Measurements from ENCODE around the gene DPCD. TPM values are rescaled to one million over a fixed set of nuclear protein-coding genes. Genes with fewer than 3 reads are reported as not detected.
A peak's percentile ranks its signal among the peaks of the same experiment; 100 is the strongest.

DPCD gene
- total and polyA plus RNA-seq, 2 donors (not counting 1 experiment from before 2014, with no cell fraction given) = 23.9 to 40.5 TPM

DNA sequence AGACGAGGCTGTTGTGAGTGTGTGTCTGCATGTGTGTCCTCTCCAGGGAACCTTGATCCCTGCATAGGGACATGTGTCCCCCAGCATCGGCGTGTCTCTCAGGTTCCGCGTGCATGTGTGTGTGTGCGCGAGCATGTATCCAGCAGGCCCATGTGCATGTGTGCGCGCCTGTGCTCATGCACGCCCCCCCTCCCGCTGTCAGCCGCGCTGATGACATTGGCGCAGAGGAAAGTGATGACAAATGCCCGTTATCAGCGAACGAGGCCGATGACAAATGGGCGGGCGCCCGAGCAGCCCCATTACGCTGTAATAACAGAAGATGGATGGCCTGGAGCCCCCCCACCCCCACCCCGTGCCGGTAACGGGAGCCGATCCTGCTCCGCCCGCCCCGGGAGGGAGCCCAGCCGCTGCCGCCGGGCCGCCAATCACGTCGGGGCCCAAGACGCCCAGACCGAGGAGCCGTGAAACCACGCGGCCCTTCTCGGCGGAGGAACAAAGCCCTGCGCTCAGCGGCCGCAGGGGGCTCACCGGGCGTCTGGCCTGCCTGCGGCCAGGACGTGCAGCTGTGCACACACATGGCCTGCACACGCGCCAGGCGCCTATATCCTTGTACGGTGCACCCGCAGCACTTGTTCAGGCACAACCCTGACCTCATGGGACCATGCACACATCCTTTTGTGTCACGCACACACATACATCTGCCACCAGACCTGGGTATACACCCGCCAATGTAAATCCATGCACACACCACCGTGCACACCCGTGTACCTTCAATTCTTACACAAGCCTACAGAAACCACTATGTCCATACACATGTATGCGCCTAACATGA, 21.6 kb upstream of the DPCD start:
- Histone ChIP-seq H3K36me3 (ENCODE audit: control insufficient read depth, insufficient read depth, low read length) (no peaks in the 10 kb centered on the region), H3K4me3 (replicated peaks in 1 of 4; ENCODE audit: control extremely low read depth in 1 of 4, insufficient read depth in 1 of 4, low read depth in 3 of 4, low read length in 4 of 4) (peak overlapping the region in 1 of 4 experiments; percentile 20), H3K9ac (ENCODE audit: insufficient read depth, low read length) (peak overlapping the region; percentile 5), H2AFZ (ENCODE audit: low read length) (peak overlapping the region; percentile 7), H3K27me3 (ENCODE audit: control insufficient read depth, insufficient read depth, low read length) (peaks cover 23% of the 10 kb centered on the region), H3K27ac (ENCODE audit: insufficient read depth, low read length) (no peak overlapping the region), H3K4me1 (ENCODE audit: control insufficient read depth, extremely low read depth, insufficient read depth, low read length) (peaks cover 6% of the 10 kb centered on the region), H4K20me1 (ENCODE audit: control insufficient read depth, extremely low read depth, insufficient read depth, low read length) (no peaks in the 10 kb centered on the region), H3K79me2 (ENCODE audit: control insufficient read depth, insufficient read depth, low read length) (no peaks in the 10 kb centered on the region), H3K4me2 (ENCODE audit: extremely low read depth, insufficient read depth, low read length) (peak overlapping the region; percentile 5), H3K9me3 (ENCODE audit: control insufficient read depth, insufficient read depth, low read depth, low read length) (no peaks in the 10 kb centered on the region)
- TF ChIP-seq EZH2 (IDR thresholded peaks at IDR 0.05; ENCODE audit: low read length, missing control alignments) = peak; percentile 80
- no peak for TF ChIP-seq CTCF (conservative IDR thresholded peaks at IDR 0.05 in 1 of 2, IDR thresholded peaks at IDR 0.05 in 1 of 2; ENCODE audit: low read depth in 1 of 2, low read length in 2 of 2)
- DNase-seq (ENCODE audit: low read depth in 2 of 2) = peak in 1 of 2 donors; percentile 31

- Histone ChIP-seq H3K9ac (ENCODE audit: insufficient read depth, low read length) (no peak overlapping the region), H3K79me2 (ENCODE audit: control insufficient read depth, insufficient read depth, low read length) (no peaks in the 10 kb centered on the region), H3K4me1 (ENCODE audit: control insufficient read depth, extremely low read depth, insufficient read depth, low read length) (peaks cover 6% of the 10 kb centered on the region), H2AFZ (ENCODE audit: low read length) (no peak overlapping the region), H4K20me1 (ENCODE audit: control insufficient read depth, extremely low read depth, insufficient read depth, low read length) (no peaks in the 10 kb centered on the region), H3K4me3 (replicated peaks in 1 of 4; ENCODE audit: control extremely low read depth in 1 of 4, insufficient read depth in 1 of 4, low read depth in 3 of 4, low read length in 4 of 4) (no peak overlapping the region), H3K27me3 (ENCODE audit: control insufficient read depth, insufficient read depth, low read length) (peaks cover 23% of the 10 kb centered on the region), H3K9me3 (ENCODE audit: control insufficient read depth, insufficient read depth, low read depth, low read length) (no peaks in the 10 kb centered on the region), H3K27ac (ENCODE audit: insufficient read depth, low read length) (no peak overlapping the region), H3K36me3 (ENCODE audit: control insufficient read depth, insufficient read depth, low read length) (no peaks in the 10 kb centered on the region), H3K4me2 (ENCODE audit: extremely low read depth, insufficient read depth, low read length) (no peak overlapping the region)
- no peak for DNase-seq (ENCODE audit: low read depth in 2 of 2)
- no peak for TF ChIP-seq EZH2 (IDR thresholded peaks at IDR 0.05; ENCODE audit: low read length, missing control alignments)
- no peak for TF ChIP-seq CTCF (conservative IDR thresholded peaks at IDR 0.05 in 1 of 2, IDR thresholded peaks at IDR 0.05 in 1 of 2; ENCODE audit: low read depth in 1 of 2, low read length in 2 of 2)
Measured at GRCh38 chr10:101567165-101568006, 20.7 kb upstream of the DPCD start.

DNA sequence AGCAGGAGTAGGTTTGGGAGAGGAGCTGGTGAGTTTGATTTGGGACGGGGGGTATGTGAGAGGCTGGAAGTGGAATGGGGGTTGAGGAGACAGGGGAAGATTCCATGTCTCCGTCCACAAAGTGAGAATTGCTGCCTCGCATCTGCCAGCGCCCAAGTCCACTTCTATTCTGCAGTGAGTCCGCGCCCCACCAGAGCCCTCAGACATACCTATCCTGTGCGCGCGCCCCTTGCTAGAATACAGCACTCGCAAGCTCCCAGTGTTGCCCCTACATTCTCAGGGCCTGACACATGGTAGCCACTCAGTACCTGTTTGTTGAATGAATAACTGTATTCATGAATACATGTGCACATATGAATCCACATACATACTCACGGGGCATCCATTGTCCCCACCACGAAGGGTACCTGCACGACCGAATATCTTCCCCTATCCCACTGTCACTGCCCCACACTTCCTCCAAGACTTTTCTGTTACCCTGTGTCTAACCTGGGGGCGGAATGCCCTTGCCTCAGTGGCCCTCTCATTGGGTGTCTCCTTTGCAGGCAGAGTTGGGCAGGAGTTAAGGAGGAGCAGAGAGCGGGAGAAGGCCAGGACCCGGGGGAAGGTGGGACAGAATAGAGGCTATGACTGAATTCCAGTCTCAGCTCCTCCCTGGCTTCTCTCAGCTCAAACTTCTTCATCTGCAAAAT, 19.9 kb upstream of the DPCD start:
- no peaks in the 10 kb centered on the region for H3K36me3 ChIP-seq (ENCODE audit: control insufficient read depth, insufficient read depth, low read length)
- peaks cover 6% of the 10 kb centered on the region for H3K4me1 ChIP-seq (ENCODE audit: control insufficient read depth, extremely low read depth, insufficient read depth, low read length)
- H3K4me2 ChIP-seq (ENCODE audit: extremely low read depth, insufficient read depth, low read length) = no peak overlapping the region
- no peaks in the 10 kb centered on the region for H4K20me1 ChIP-seq (ENCODE audit: control insufficient read depth, extremely low read depth, insufficient read depth, low read length)
- no peak overlapping the region for H2AFZ ChIP-seq (ENCODE audit: low read length)
- no peak overlapping the region for H3K27ac ChIP-seq (ENCODE audit: insufficient read depth, low read length)
- no peak overlapping the region for H3K4me3 ChIP-seq (replicated peaks in 1 of 4; ENCODE audit: control extremely low read depth in 1 of 4, insufficient read depth in 1 of 4, low read depth in 3 of 4, low read length in 4 of 4)
- no peak overlapping the region for H3K9ac ChIP-seq (ENCODE audit: insufficient read depth, low read length)
- H3K9me3 ChIP-seq (ENCODE audit: control insufficient read depth, insufficient read depth, low read depth, low read length) = peaks cover 2% of the 10 kb centered on the region
- peaks cover 23% of the 10 kb centered on the region for H3K27me3 ChIP-seq (ENCODE audit: control insufficient read depth, insufficient read depth, low read length)
- DNase-seq (ENCODE audit: low read depth in 2 of 2) = no peak
- TF ChIP-seq CTCF (conservative IDR thresholded peaks at IDR 0.05 in 1 of 2, IDR thresholded peaks at IDR 0.05 in 1 of 2; ENCODE audit: low read depth in 1 of 2, low read length in 2 of 2) = no peak
- no peak for TF ChIP-seq EZH2 (IDR thresholded peaks at IDR 0.05; ENCODE audit: low read length, missing control alignments)
- H3K79me2 ChIP-seq (ENCODE audit: control insufficient read depth, insufficient read depth, low read length) = no peaks in the 10 kb centered on the region

Measured in fibroblast of lung (primary cell).